HG03378 (cell line): ENCODE measurements around the gene NTN1.

ENCODE experiments used
- ATAC-seq: cut with Tn5 transposase; IDR thresholded peaks from one replicate; pipeline ENCODE4 v1.9.1; 2021; ENCODE audit warnings: mild to moderate bottlenecking, moderate library complexity; ENCODE audit not compliant: unreplicated experiment

The NTN1 gene

GRCh38 chr17:9188367-9188766, 167.1 kb downstream of the NTN1 start:
- ATAC-seq, result no peak

- no peak for ATAC-seq
Observed at GRCh38 chr17:9189870-9190269, 168.6 kb downstream of the NTN1 start.

GRCh38 chr17:9192010-9192409, 170.7 kb downstream of the NTN1 start:
- no peak for ATAC-seq

- ATAC-seq, result no peak
Observed at GRCh38 chr17:9195411-9195810, 174.1 kb downstream of the NTN1 start.

- no peak for ATAC-seq
Observed at GRCh38 chr17:9195961-9196670, 174.8 kb downstream of the NTN1 start.

GRCh38 chr17:9199571-9200551, 178.6 kb downstream of the NTN1 start:
- ATAC-seq, result no peak

- peak; percentile 78 for ATAC-seq
Observed at GRCh38 chr17:9200699-9201359, 179.5 kb downstream of the NTN1 start.

GRCh38 chr17:9202532-9202931, 181.2 kb downstream of the NTN1 start:
- ATAC-seq, result no peak

- ATAC-seq, result no peak
Observed at GRCh38 chr17:9203771-9204425, 182.6 kb downstream of the NTN1 start.

- ATAC-seq, result no peak
Observed at GRCh38 chr17:9204637-9205329, 183.5 kb downstream of the NTN1 start.

- no peak for ATAC-seq
Observed at GRCh38 chr17:9205520-9206409, 184.5 kb downstream of the NTN1 start.

GRCh38 chr17:9206410-9206703, 185.0 kb downstream of the NTN1 start:
- ATAC-seq, result no peak

- no peak for ATAC-seq
Observed at GRCh38 chr17:9206741-9207332, 185.5 kb downstream of the NTN1 start.

GRCh38 chr17:9208381-9209105, 187.2 kb downstream of the NTN1 start:
- ATAC-seq, result no peak

- ATAC-seq, result no peak
Observed at GRCh38 chr17:9209347-9209746, 188.0 kb downstream of the NTN1 start.

- no peak for ATAC-seq
Observed at GRCh38 chr17:9209781-9210370, 188.6 kb downstream of the NTN1 start.

GRCh38 chr17:9211133-9211765, 189.9 kb downstream of the NTN1 start:
- no peak for ATAC-seq
